Measurements from ENCODE around the gene FARP1.

FARP1 gene, protein sequence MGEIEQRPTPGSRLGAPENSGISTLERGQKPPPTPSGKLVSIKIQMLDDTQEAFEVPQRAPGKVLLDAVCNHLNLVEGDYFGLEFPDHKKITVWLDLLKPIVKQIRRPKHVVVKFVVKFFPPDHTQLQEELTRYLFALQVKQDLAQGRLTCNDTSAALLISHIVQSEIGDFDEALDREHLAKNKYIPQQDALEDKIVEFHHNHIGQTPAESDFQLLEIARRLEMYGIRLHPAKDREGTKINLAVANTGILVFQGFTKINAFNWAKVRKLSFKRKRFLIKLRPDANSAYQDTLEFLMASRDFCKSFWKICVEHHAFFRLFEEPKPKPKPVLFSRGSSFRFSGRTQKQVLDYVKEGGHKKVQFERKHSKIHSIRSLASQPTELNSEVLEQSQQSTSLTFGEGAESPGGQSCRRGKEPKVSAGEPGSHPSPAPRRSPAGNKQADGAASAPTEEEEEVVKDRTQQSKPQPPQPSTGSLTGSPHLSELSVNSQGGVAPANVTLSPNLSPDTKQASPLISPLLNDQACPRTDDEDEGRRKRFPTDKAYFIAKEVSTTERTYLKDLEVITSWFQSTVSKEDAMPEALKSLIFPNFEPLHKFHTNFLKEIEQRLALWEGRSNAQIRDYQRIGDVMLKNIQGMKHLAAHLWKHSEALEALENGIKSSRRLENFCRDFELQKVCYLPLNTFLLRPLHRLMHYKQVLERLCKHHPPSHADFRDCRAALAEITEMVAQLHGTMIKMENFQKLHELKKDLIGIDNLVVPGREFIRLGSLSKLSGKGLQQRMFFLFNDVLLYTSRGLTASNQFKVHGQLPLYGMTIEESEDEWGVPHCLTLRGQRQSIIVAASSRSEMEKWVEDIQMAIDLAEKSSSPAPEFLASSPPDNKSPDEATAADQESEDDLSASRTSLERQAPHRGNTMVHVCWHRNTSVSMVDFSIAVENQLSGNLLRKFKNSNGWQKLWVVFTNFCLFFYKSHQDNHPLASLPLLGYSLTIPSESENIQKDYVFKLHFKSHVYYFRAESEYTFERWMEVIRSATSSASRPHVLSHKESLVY

DNA sequence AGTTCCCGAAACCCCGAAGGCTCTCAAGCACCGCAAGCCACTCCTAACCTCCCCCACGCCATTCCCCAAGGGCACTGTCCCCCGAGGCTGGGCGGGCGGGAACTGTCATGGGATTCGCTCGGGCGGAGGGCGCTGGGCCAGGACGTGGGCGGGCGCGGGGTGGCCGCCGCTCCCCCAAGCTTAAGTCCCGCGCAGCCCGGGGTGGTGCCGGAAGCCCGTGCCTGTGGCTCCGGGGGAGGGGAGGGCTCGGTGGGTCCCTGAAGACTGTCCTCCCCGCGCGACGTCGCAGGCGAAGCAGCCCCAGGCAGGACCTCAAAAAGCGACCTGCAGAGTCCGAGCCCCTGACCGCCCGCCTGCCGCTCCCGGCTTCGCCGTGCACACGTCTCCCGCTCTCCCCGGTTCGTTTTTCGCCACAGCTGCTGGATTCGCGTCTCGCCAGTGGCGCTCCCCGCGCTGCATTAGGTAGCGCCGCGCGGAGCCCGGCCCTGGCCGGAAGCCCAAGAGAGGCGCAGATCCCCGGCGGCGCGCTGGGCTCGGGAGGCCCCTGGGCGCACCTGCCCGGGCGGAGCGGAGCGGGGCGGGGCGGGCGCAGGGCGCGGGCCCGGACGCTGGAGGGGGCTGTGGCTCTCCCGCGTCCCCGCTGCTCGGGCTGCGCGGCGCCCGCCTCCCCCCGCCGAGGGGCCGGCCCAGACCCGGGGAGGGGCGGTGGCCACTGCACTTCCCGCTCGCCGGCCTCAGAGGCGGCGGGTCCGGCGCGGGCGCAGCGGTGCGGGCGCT, at the start of gene FARP1:
FARP1 (plus strand) TSS at position 715 of the 777 bp plus-strand sequence. CDS start 70,149 bp downstream, outside the sequence.
- DNase-seq (ENCODE audit: insufficient read length, low spot score) = peak; percentile 60
- TF ChIP-seq, protein P1, sequence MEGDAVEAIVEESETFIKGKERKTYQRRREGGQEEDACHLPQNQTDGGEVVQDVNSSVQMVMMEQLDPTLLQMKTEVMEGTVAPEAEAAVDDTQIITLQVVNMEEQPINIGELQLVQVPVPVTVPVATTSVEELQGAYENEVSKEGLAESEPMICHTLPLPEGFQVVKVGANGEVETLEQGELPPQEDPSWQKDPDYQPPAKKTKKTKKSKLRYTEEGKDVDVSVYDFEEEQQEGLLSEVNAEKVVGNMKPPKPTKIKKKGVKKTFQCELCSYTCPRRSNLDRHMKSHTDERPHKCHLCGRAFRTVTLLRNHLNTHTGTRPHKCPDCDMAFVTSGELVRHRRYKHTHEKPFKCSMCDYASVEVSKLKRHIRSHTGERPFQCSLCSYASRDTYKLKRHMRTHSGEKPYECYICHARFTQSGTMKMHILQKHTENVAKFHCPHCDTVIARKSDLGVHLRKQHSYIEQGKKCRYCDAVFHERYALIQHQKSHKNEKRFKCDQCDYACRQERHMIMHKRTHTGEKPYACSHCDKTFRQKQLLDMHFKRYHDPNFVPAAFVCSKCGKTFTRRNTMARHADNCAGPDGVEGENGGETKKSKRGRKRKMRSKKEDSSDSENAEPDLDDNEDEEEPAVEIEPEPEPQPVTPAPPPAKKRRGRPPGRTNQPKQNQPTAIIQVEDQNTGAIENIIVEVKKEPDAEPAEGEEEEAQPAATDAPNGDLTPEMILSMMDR (IDR thresholded peaks at IDR 0.05; ENCODE audit: insufficient read depth, missing control alignments) = peak; percentile 25
- FAIRE-seq = no peak

DNA sequence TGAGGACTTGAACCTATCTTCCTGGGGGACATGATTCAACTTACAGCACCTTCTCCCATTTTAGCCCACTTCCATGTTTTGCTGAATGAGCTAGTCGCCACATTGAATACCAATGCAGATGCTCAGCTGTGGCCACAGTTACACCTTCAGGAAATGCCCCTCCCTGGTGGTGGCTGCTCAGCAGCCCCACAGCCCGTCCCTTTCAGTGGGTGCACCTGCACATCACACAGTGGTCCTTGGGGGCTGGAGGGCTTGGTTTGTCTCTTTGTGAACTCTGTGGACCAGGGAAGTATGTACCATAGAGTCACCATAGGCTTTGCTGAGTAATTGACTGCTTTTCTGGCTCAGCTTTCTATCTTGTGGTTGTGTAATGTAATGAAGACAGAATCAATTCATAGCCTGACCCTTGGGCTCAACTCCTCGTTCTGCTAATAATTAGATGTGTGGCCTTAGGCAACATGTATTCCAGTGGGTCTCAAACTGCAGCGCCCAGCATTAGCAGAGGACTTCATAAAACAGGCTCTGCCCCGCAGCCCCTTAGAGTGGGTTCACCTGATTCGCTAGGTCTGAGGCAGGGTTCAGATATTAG, 48.1 kb upstream of the FARP1 start:
- DNase-seq (ENCODE audit: insufficient read length, low spot score) (no peak), FAIRE-seq (no peak)
- TF ChIP-seq, protein P1 (IDR thresholded peaks at IDR 0.05; ENCODE audit: insufficient read depth, missing control alignments) = no peak

DNA sequence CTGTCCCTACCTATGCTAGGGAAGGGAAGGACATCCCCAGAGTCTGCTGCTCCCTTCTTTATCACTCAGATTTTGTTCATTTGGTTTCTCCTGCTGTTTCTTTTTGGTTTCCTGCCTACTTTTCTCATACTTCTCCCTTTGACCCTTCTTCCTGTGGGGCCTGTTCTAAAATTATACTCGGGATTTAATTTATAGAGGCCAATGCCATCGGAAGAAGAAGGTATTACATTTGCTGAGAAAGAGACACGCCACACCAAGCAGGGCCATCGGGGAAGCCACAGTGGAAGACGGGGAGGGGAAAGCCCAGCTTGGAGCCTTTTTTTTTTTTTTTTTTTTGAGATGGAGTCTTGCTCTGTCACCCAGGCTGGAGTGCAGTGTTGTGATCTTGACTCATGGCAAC, 46.8 kb upstream of the FARP1 start:
- TF ChIP-seq, protein P1 (IDR thresholded peaks at IDR 0.05; ENCODE audit: insufficient read depth, missing control alignments) = no peak
- FAIRE-seq = no peak
- no peak for DNase-seq (ENCODE audit: insufficient read length, low spot score)

DNA sequence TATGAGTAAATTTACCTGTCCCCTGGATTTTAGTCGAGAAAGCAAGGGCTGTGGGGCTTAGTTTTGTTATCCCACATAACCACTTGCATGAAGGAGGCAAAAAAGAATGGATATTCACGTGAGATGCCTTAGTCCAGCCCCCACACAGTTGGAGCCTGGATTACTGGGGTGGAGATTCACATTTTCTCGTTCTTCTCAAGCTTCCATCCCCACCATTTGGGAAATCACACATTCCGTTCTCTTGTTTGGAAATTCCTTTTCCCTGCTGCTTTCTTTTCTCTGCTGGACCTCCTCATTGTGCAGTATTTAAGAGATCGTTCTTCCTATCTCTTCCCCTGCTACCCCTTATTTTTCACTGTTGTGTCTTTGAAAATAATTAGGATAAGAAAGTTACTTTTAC, 45.1 kb upstream of the FARP1 start:
- DNase-seq (ENCODE audit: insufficient read length, low spot score) (no peak), FAIRE-seq (no peak)
- TF ChIP-seq, protein P1 (IDR thresholded peaks at IDR 0.05; ENCODE audit: insufficient read depth, missing control alignments) = no peak

DNA sequence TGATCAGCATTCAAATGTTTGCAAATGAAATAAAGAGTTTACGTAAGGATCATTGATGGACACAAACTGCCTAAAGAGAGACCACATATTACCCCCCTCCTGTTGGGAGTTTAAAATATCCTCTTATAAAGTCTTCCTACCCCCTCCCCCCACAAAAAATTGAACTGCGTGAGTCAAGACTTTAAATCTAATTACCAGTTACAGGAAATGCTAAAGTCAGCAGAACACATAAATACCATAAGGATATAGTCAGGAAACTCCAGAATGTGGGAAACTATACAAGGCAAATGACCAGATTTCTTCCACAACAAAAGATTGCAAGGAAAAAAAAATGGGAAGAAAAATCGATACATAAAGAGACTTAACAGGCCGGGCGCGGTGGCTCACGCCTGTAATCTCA, 44.4 kb upstream of the FARP1 start:
- no peak for DNase-seq (ENCODE audit: insufficient read length, low spot score)
- TF ChIP-seq, protein P1 (IDR thresholded peaks at IDR 0.05; ENCODE audit: insufficient read depth, missing control alignments) = no peak
- FAIRE-seq = no peak

DNA sequence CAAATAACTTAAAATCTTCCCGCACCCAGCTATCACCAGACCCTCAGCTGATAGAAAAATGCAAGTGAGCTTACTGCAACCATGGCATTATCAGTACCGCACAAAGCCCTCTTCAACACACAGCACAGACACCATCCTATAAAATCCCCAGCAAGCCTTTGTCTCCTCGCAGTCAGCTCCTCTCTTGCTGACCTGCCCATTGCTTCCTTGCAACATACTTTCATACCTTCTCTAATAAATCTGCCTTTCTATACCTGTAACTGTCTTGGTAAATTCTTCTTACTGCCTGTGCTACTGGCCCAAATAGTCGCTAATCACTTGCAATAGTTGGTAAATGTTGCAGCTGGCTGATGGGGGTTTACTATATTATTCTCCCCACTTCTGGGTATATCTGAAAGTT, 43.3 kb upstream of the FARP1 start:
- TF ChIP-seq, protein P1 (IDR thresholded peaks at IDR 0.05; ENCODE audit: insufficient read depth, missing control alignments) = no peak
- FAIRE-seq = no peak
- no peak for DNase-seq (ENCODE audit: insufficient read length, low spot score)
